ENCODE measurements around the gene REEP1.

The REEP1 gene

GRCh38 chr2:86239326-86239725 lies 98.1 kb downstream of the REEP1 start:
- TF ChIP-seq, protein P1, sequence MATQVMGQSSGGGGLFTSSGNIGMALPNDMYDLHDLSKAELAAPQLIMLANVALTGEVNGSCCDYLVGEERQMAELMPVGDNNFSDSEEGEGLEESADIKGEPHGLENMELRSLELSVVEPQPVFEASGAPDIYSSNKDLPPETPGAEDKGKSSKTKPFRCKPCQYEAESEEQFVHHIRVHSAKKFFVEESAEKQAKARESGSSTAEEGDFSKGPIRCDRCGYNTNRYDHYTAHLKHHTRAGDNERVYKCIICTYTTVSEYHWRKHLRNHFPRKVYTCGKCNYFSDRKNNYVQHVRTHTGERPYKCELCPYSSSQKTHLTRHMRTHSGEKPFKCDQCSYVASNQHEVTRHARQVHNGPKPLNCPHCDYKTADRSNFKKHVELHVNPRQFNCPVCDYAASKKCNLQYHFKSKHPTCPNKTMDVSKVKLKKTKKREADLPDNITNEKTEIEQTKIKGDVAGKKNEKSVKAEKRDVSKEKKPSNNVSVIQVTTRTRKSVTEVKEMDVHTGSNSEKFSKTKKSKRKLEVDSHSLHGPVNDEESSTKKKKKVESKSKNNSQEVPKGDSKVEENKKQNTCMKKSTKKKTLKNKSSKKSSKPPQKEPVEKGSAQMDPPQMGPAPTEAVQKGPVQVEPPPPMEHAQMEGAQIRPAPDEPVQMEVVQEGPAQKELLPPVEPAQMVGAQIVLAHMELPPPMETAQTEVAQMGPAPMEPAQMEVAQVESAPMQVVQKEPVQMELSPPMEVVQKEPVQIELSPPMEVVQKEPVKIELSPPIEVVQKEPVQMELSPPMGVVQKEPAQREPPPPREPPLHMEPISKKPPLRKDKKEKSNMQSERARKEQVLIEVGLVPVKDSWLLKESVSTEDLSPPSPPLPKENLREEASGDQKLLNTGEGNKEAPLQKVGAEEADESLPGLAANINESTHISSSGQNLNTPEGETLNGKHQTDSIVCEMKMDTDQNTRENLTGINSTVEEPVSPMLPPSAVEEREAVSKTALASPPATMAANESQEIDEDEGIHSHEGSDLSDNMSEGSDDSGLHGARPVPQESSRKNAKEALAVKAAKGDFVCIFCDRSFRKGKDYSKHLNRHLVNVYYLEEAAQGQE (IDR thresholded peaks at IDR 0.05; ENCODE audit: insufficient read depth in 1 of 2, low read depth in 2 of 2, low read length in 2 of 2): no peak
- TF ChIP-seq FOXP2 (optimal IDR thresholded peaks at IDR 0.05; ENCODE audit: borderline replicate concordance, extremely low read depth, extremely low read length, insufficient read depth): no peak
- no peak for TF ChIP-seq POLR2AphosphoS5 (IDR thresholded peaks at IDR 0.05; ENCODE audit: low read depth, low read length)
- no peak for TF ChIP-seq SIN3A (IDR thresholded peaks at IDR 0.05; ENCODE audit: borderline replicate concordance, insufficient read depth, low read length)
- no peak for TF ChIP-seq TAF1 (IDR thresholded peaks at IDR 0.05; ENCODE audit: borderline replicate concordance, insufficient read depth, low read length)

GRCh38 chr2:86238354-86238753 lies 99.1 kb downstream of the REEP1 start:
- TF ChIP-seq, protein P1 (IDR thresholded peaks at IDR 0.05; ENCODE audit: insufficient read depth in 1 of 2, low read depth in 2 of 2, low read length in 2 of 2): no peak
- no peak for TF ChIP-seq POLR2AphosphoS5 (IDR thresholded peaks at IDR 0.05; ENCODE audit: low read depth, low read length)

DNA sequence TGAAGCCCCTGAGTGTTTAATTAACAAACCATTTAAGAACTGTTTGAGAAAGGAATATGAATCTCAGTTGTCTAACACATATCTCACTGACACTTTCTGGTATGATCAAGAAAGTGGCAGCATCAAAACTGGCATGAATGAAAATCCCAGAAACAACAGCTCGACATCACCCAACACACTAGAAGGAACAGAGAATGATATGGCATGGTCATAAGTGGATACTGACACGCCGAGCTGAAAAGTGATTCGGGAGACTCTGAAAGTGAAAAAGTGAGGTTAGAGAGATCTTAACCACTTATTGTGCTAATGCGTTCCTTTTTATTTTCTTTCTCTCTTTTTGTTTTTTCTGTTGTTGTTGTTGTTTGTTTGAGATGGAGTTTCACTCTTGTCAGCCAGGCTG lies 100.3 kb downstream of the REEP1 start:
- TF ChIP-seq TAF1 (IDR thresholded peaks at IDR 0.05; ENCODE audit: borderline replicate concordance, insufficient read depth, low read length): no peak
- TF ChIP-seq, protein P1 (IDR thresholded peaks at IDR 0.05; ENCODE audit: insufficient read depth in 1 of 2, low read depth in 2 of 2, low read length in 2 of 2): no peak
- TF ChIP-seq SIN3A (IDR thresholded peaks at IDR 0.05; ENCODE audit: borderline replicate concordance, insufficient read depth, low read length): no peak
- no peak for TF ChIP-seq FOXP2 (optimal IDR thresholded peaks at IDR 0.05; ENCODE audit: borderline replicate concordance, extremely low read depth, extremely low read length, insufficient read depth)

DNA sequence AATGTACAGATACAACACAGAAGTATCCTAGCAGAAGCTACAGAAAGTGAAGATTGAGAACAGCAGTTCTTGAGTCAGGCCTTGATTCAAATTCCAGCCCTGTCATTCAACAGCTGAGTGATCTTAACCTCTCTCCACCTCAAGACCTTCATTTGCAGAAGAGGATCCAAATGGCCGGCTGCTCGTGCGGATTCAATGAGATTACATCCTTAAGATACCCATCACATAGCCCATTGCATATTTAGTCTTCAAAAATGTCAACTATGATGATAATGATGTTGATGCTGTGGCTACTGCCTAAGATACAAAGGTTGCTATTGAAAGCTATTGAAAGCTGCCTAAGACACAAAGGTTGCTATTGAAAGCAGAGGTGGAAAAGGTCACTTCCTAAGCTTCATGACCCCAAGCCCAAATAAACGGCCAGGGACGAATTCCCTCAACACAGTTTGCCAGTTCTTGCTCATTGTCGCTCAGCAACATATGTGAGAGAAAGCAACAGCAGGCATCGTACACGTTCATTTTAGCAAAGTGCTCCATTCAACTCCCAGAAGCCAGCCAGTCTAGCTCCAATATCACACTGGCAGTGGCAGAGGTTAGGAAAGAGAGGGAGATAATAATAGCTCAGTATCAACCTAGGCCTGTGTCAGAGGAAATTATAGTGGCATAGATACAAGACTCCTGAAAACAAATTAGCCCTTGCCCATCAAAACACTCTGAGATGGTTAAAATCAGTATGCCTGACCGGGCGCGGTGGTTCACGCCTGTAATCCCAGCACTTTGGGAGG lies 102.0 kb downstream of the REEP1 start:
- TF ChIP-seq FOXP2 (optimal IDR thresholded peaks at IDR 0.05; ENCODE audit: borderline replicate concordance, extremely low read depth, extremely low read length, insufficient read depth) (no peak), SIN3A (IDR thresholded peaks at IDR 0.05; ENCODE audit: borderline replicate concordance, insufficient read depth, low read length) (no peak), TAF1 (IDR thresholded peaks at IDR 0.05; ENCODE audit: borderline replicate concordance, insufficient read depth, low read length) (no peak), POLR2AphosphoS5 (IDR thresholded peaks at IDR 0.05; ENCODE audit: low read depth, low read length) (no peak)
- TF ChIP-seq, protein P1 (IDR thresholded peaks at IDR 0.05; ENCODE audit: insufficient read depth in 1 of 2, low read depth in 2 of 2, low read length in 2 of 2): no peak

Data from PFSK-1 (cell line).